Skeletal muscle tissue (tissue), 4 donors: ENCODE data around the gene ABTB2. TPM values are rescaled to one million over a fixed set of nuclear protein-coding genes. Genes with fewer than 3 reads are reported as not detected.

ENCODE experiments used
- H3K27ac ChIP-seq: one replicate; pipeline ENCODE4 v1.7.0; 2013; ENCODE audit warnings: mild to moderate bottlenecking, low read depth, low read length, inconsistent platforms
- H3K27me3 ChIP-seq, 3 donors: one replicate each; pipeline ENCODE4 v1.7.0; 2013; ENCODE audit warnings: low read length in 3 of 3; ENCODE audit not compliant: control insufficient read depth in 3 of 3, insufficient read depth in 3 of 3
- H3K36me3 ChIP-seq, 3 donors: one replicate each; pipeline ENCODE4 v1.7.0; 2013; ENCODE audit warnings: low read length in 3 of 3; ENCODE audit not compliant: control insufficient read depth in 3 of 3, insufficient read depth in 3 of 3
- H3K4me1 ChIP-seq, 3 donors: one replicate each; pipeline ENCODE4 v1.7.0; 2013; ENCODE audit warnings: low read length in 3 of 3, mild to moderate bottlenecking in 3 of 3; ENCODE audit not compliant: control insufficient read depth in 3 of 3, insufficient read depth in 3 of 3
- H3K4me3 ChIP-seq, 3 donors: one replicate each; pipeline ENCODE4 v1.7.0; 2013; ENCODE audit warnings: low read length in 3 of 3
- H3K9ac ChIP-seq, 3 donors: one replicate each; pipeline ENCODE4 v1.7.0; 2013; ENCODE audit warnings: low read length in 3 of 3, mild to moderate bottlenecking in 3 of 3, moderate library complexity in 2 of 3, low read depth in 1 of 3
- H3K9me3 ChIP-seq, 3 donors: one replicate each; pipeline ENCODE4 v1.7.0; 2013; ENCODE audit warnings: low read length in 3 of 3; ENCODE audit not compliant: control insufficient read depth in 3 of 3
- total RNA-seq: library from RNA; depleted of rRNA; stranded (reverse); fragments of >200 nt; gene quantifications from one replicate; pipeline ENCODE4 v1.2.3, GENCODE V29; 2014
- donor health status: Osteomylitis.

ABTB2 gene
- total RNA-seq, 1 donor from 2014 or later: 6.3 TPM

- no peak overlapping the region for H3K9ac ChIP-seq
- peaks cover 52 to 76% (median 56%) of the 10 kb centered on the region in 3 donors for H3K4me1 ChIP-seq
- H3K4me3 ChIP-seq: no peak overlapping the region
- no peak overlapping the region for H3K27ac ChIP-seq
- H3K9me3 ChIP-seq: no peaks in the 10 kb centered on the region
- no peaks in the 10 kb centered on the region for H3K36me3 ChIP-seq
- H3K27me3 ChIP-seq: no peaks in the 10 kb centered on the region
Observed at GRCh38 chr11:34314176-34314575, 43.6 kb downstream of the ABTB2 start.

- Histone ChIP-seq H3K27ac (peak overlapping the region; percentile 94), H3K4me3 (peak overlapping the region in 1 of 3 donors; percentile 31), H3K27me3 (no peaks in the 10 kb centered on the region), H3K4me1 (peaks cover 48 to 70% (median 49%) of the 10 kb centered on the region in 3 donors), H3K9me3 (no peaks in the 10 kb centered on the region), H3K36me3 (no peaks in the 10 kb centered on the region), H3K9ac (no peak overlapping the region)
Observed at GRCh38 chr11:34313099-34313517, 44.7 kb downstream of the ABTB2 start.

GRCh38 chr11:34311126-34311525 is 46.7 kb downstream of the ABTB2 start:
- no peaks in the 10 kb centered on the region for H3K27me3 ChIP-seq
- peak overlapping the region; percentile 54 to 79 (median 60) for H3K9ac ChIP-seq
- no peaks in the 10 kb centered on the region for H3K36me3 ChIP-seq
- H3K4me3 ChIP-seq: peak overlapping the region in 2 of 3 donors; percentile 4 to 53
- peak overlapping the region; percentile 94 for H3K27ac ChIP-seq
- peaks cover 46 to 68% (median 49%) of the 10 kb centered on the region in 3 donors for H3K4me1 ChIP-seq
- H3K9me3 ChIP-seq: no peaks in the 10 kb centered on the region

- H3K4me3 ChIP-seq: peak overlapping the region in 2 of 3 donors; percentile 4 to 53
- peak overlapping the region; percentile 94 for H3K27ac ChIP-seq
- no peaks in the 10 kb centered on the region for H3K36me3 ChIP-seq
- H3K9me3 ChIP-seq: no peaks in the 10 kb centered on the region
- H3K27me3 ChIP-seq: no peaks in the 10 kb centered on the region
- H3K4me1 ChIP-seq: peaks cover 40 to 62% (median 51%) of the 10 kb centered on the region in 3 donors
- H3K9ac ChIP-seq: peak overlapping the region in 2 of 3 donors; percentile 60 to 79
Observed at GRCh38 chr11:34309965-34310364, 47.8 kb downstream of the ABTB2 start.

- H3K9ac ChIP-seq: peak overlapping the region in 1 of 3 donors; percentile 60
- peaks cover 44 to 64% (median 53%) of the 10 kb centered on the region in 3 donors for H3K4me1 ChIP-seq
- H3K4me3 ChIP-seq: no peak overlapping the region
- no peaks in the 10 kb centered on the region for H3K36me3 ChIP-seq
- H3K9me3 ChIP-seq: no peaks in the 10 kb centered on the region
- peak overlapping the region; percentile 94 for H3K27ac ChIP-seq
- no peaks in the 10 kb centered on the region for H3K27me3 ChIP-seq
Observed at GRCh38 chr11:34308913-34309585, 48.8 kb downstream of the ABTB2 start.

- Histone ChIP-seq H3K4me3 (no peak overlapping the region), H3K36me3 (no peaks in the 10 kb centered on the region), H3K4me1 (peaks cover 36 to 56% (median 45%) of the 10 kb centered on the region in 3 donors), H3K27ac (no peak overlapping the region), H3K9ac (no peak overlapping the region), H3K27me3 (no peaks in the 10 kb centered on the region), H3K9me3 (no peaks in the 10 kb centered on the region)
Observed at GRCh38 chr11:34308049-34308912, 49.5 kb downstream of the ABTB2 start.

GRCh38 chr11:34305780-34306179 is 52.0 kb downstream of the ABTB2 start:
- Histone ChIP-seq H3K27me3 (no peaks in the 10 kb centered on the region), H3K9ac (no peak overlapping the region), H3K4me1 (peaks cover 22 to 51% (median 41%) of the 10 kb centered on the region in 3 donors), H3K9me3 (no peaks in the 10 kb centered on the region), H3K4me3 (no peak overlapping the region), H3K27ac (no peak overlapping the region), H3K36me3 (no peaks in the 10 kb centered on the region)

- Histone ChIP-seq H3K27ac (no peak overlapping the region), H3K4me1 (peaks cover 16 to 47% (median 35%) of the 10 kb centered on the region in 3 donors), H3K9ac (no peak overlapping the region), H3K4me3 (no peak overlapping the region), H3K27me3 (no peaks in the 10 kb centered on the region), H3K9me3 (no peaks in the 10 kb centered on the region), H3K36me3 (no peaks in the 10 kb centered on the region)
Observed at GRCh38 chr11:34305193-34305592, 52.6 kb downstream of the ABTB2 start.

GRCh38 chr11:34303028-34303570 is 54.7 kb downstream of the ABTB2 start:
- H3K4me3 ChIP-seq: no peak overlapping the region
- H3K27ac ChIP-seq: peak overlapping the region; percentile 71
- H3K9ac ChIP-seq: no peak overlapping the region
- no peaks in the 10 kb centered on the region for H3K36me3 ChIP-seq
- no peaks in the 10 kb centered on the region for H3K9me3 ChIP-seq
- no peaks in the 10 kb centered on the region for H3K27me3 ChIP-seq
- peaks cover 16 to 45% (median 30%) of the 10 kb centered on the region in 3 donors for H3K4me1 ChIP-seq
